ENCODE data around the gene COL27A1. TPM values are rescaled to one million over a fixed set of nuclear protein-coding genes. Genes with fewer than 3 reads are reported as not detected.

COL27A1 gene
- total RNA-seq, 3 donors from 2014 or later: 3.1 to 13.6 (median 4.0) TPM

GRCh38 chr9:114240216-114240615 is 84.9 kb downstream of the COL27A1 start:
- DNase-seq (no peak), ATAC-seq (no peak)
- no peaks in the 10 kb centered on the region for H3K36me3 ChIP-seq (ENCODE audit: low read depth)
- TF ChIP-seq CTCF (IDR thresholded peaks at IDR 0.05): no peak
- intact Hi-C loops (cut with DNase I, micrococcal nuclease): no loop called here
- H3K4me3 ChIP-seq: no peak overlapping the region
- no peaks in the 10 kb centered on the region for H3K9me3 ChIP-seq
- no peaks in the 10 kb centered on the region for H3K4me1 ChIP-seq (ENCODE audit: low read depth)

GRCh38 chr9:114240647-114241558 is 85.6 kb downstream of the COL27A1 start:
- no peaks in the 10 kb centered on the region for H3K36me3 ChIP-seq (ENCODE audit: low read depth)

GRCh38 chr9:114242837-114243236 is 87.5 kb downstream of the COL27A1 start:
- ATAC-seq (no peak), DNase-seq (no peak)
- H3K9me3 ChIP-seq: no peaks in the 10 kb centered on the region
- no peaks in the 10 kb centered on the region for H3K4me1 ChIP-seq (ENCODE audit: low read depth)
- TF ChIP-seq CTCF (IDR thresholded peaks at IDR 0.05): no peak
- H3K36me3 ChIP-seq (ENCODE audit: low read depth): no peaks in the 10 kb centered on the region
- intact Hi-C loops (cut with DNase I, micrococcal nuclease): no loop called here
- H3K4me3 ChIP-seq: no peak overlapping the region

More at GRCh38 chr9:114240647-114241558, 85.6 kb downstream of the COL27A1 start:
- no peak for DNase-seq
- TF ChIP-seq CTCF (IDR thresholded peaks at IDR 0.05): no peak
- no peaks in the 10 kb centered on the region for H3K4me1 ChIP-seq (ENCODE audit: low read depth)
- no peak overlapping the region for H3K4me3 ChIP-seq
- H3K9me3 ChIP-seq: no peaks in the 10 kb centered on the region
- no peak for ATAC-seq
- intact Hi-C loops (cut with DNase I, micrococcal nuclease): no loop called here

DNA sequence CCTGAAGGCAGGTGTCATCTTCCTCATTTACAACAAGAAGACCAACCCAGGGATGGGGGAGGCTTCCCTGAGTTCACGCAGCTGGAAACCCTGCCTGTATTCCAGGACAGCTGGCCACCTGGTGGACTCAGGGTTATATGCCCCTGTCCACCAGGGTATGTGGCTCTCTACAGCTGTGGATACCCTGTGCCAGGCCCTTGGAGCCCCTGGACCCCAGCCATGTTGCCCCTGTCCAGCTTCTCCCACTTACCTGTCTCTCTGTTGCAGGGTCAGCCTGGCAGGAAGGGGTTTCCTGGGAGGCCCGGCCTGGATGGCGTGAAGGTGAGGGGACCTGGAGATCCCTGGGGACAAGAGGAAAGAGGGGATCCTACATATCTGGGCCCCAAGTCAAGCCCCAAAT is 87.9 kb downstream of the COL27A1 start:
- intact Hi-C loops (cut with DNase I, micrococcal nuclease): no loop called here
- DNase-seq: no peak
- TF ChIP-seq CTCF (IDR thresholded peaks at IDR 0.05): no peak
- Histone ChIP-seq H3K9me3 (no peaks in the 10 kb centered on the region), H3K4me3 (no peak overlapping the region), H3K4me1 (ENCODE audit: low read depth) (no peaks in the 10 kb centered on the region), H3K36me3 (ENCODE audit: low read depth) (no peaks in the 10 kb centered on the region)
- ATAC-seq: no peak

- DNase-seq (no peak), ATAC-seq (no peak)
- Histone ChIP-seq H3K36me3 (ENCODE audit: low read depth) (no peaks in the 10 kb centered on the region), H3K4me1 (ENCODE audit: low read depth) (no peaks in the 10 kb centered on the region), H3K9me3 (no peaks in the 10 kb centered on the region), H3K4me3 (no peak overlapping the region)
- intact Hi-C loops (cut with DNase I, micrococcal nuclease): no loop called here
- TF ChIP-seq CTCF (IDR thresholded peaks at IDR 0.05): no peak
Measured at GRCh38 chr9:114244570-114244969, 89.2 kb downstream of the COL27A1 start.
